Activated CD4-positive, CD25-positive, alpha-beta regulatory T cell treated with anti-CD3 and anti-CD28 coated beads, Interleukin-2, amount 50 U/mL, for 24 hours (primary cell): ENCODE measurements around the gene RNASE8.
"Not testable (repeated sequence)": the region's sequence is repeated elsewhere in the genome, so short reads cannot be mapped to it uniquely, and the experiment has no call there.

Experiments used
- ATAC-seq, 2 donors: fragments of 150-1000 bp; cut with Tn5 transposase; one replicate each; pipeline ENCODE4 v1.10.0; 2021; ENCODE audit warnings: mild to moderate bottlenecking in 1 of 2, moderate library complexity in 1 of 2

Gene RNASE8

GRCh38 chr14:21057803-21058675 lies at the start of gene RNASE8:
RNASE8 (plus strand) TSS chr14:21057822; CDS start chr14:21057893, 71 bp downstream.
- no peak for ATAC-seq

- not testable (repeated sequence) for ATAC-seq
Observed at GRCh38 chr14:21009721-21010120, 47.9 kb upstream of the RNASE8 start.

- ATAC-seq = no peak
Observed at GRCh38 chr14:21011136-21011535, 46.5 kb upstream of the RNASE8 start.

- peak; percentile 64 to 68 for ATAC-seq
Observed at GRCh38 chr14:21014761-21015190, 42.8 kb upstream of the RNASE8 start.

- ATAC-seq = no peak
Observed at GRCh38 chr14:21015312-21015711, 42.3 kb upstream of the RNASE8 start.

- ATAC-seq = no peak
Observed at GRCh38 chr14:21016413-21017190, 41.0 kb upstream of the RNASE8 start.

- no peak for ATAC-seq
Observed at GRCh38 chr14:21017528-21018245, 39.9 kb upstream of the RNASE8 start.

- no peak for ATAC-seq
Observed at GRCh38 chr14:21018286-21018685, 39.3 kb upstream of the RNASE8 start.

GRCh38 chr14:21018781-21019180 lies 38.8 kb upstream of the RNASE8 start:
- ATAC-seq = no peak

GRCh38 chr14:21019366-21019765 lies 38.3 kb upstream of the RNASE8 start:
- no peak for ATAC-seq

GRCh38 chr14:21020977-21021545 lies 36.6 kb upstream of the RNASE8 start:
- ATAC-seq = no peak

- no peak for ATAC-seq
Observed at GRCh38 chr14:21022686-21023085, 34.9 kb upstream of the RNASE8 start.

GRCh38 chr14:21023174-21023573 lies 34.4 kb upstream of the RNASE8 start:
- ATAC-seq = no peak

GRCh38 chr14:21023817-21024584 lies 33.6 kb upstream of the RNASE8 start:
- no peak for ATAC-seq

GRCh38 chr14:21024585-21025370 lies 32.8 kb upstream of the RNASE8 start, which contains the start of gene NDRG2:
NDRG2 (minus strand) TSS chr14:21025061; CDS start chr14:21023315, 1,746 bp downstream.
- ATAC-seq = peak; percentile 78 to 80

GRCh38 chr14:21025371-21026273 lies 32.0 kb upstream of the RNASE8 start:
- peak in 1 of 2 donors; percentile 35 for ATAC-seq

- no peak for ATAC-seq
Observed at GRCh38 chr14:21026274-21026987, 31.2 kb upstream of the RNASE8 start.

GRCh38 chr14:21026988-21027315 lies 30.7 kb upstream of the RNASE8 start:
- no peak for ATAC-seq

GRCh38 chr14:21029917-21030316 lies 27.7 kb upstream of the RNASE8 start, which contains the start of gene TPPP2:
TPPP2 (plus strand) TSS chr14:21030217; CDS start chr14:21030582, 365 bp downstream.
- ATAC-seq = no peak
